GM18873 (cell line): ENCODE measurements around the gene DOC2B.

Source experiments
- ATAC-seq: cut with Tn5 transposase; IDR thresholded peaks from one replicate; pipeline ENCODE4 v1.9.1; 2021; ENCODE audit warnings: mild to moderate bottlenecking, moderate library complexity, moderate number of reproducible peaks; ENCODE audit not compliant: unreplicated experiment, low FRiP score

The DOC2B gene

GRCh38 chr17:164303-165235 is 16.9 kb downstream of the DOC2B start:
- ATAC-seq, result no peak

- no peak for ATAC-seq
Measured at GRCh38 chr17:163514-164098, 17.8 kb downstream of the DOC2B start.

GRCh38 chr17:162689-163088 is 18.8 kb downstream of the DOC2B start:
- no peak for ATAC-seq

GRCh38 chr17:161481-161880 is 20.0 kb downstream of the DOC2B start:
- no peak for ATAC-seq

GRCh38 chr17:160336-160735 is 21.1 kb downstream of the DOC2B start:
- ATAC-seq, result no peak

- no peak for ATAC-seq
Measured at GRCh38 chr17:159609-160008, 21.8 kb downstream of the DOC2B start.

GRCh38 chr17:158379-158778 is 23.1 kb downstream of the DOC2B start:
- ATAC-seq, result no peak

GRCh38 chr17:157901-158300 is 23.5 kb downstream of the DOC2B start:
- ATAC-seq, result no peak

- no peak for ATAC-seq
Measured at GRCh38 chr17:156946-157345, 24.5 kb downstream of the DOC2B start.

GRCh38 chr17:156094-156621 is 25.3 kb downstream of the DOC2B start:
- no peak for ATAC-seq

- no peak for ATAC-seq
Measured at GRCh38 chr17:155576-155975, 25.9 kb downstream of the DOC2B start.

GRCh38 chr17:153851-154250 is 27.6 kb downstream of the DOC2B start:
- ATAC-seq, result no peak

- no peak for ATAC-seq
Measured at GRCh38 chr17:152860-153420, 28.5 kb downstream of the DOC2B start.

- no peak for ATAC-seq
Measured at GRCh38 chr17:151886-152859, 29.3 kb downstream of the DOC2B start.

GRCh38 chr17:151004-151403 is 30.4 kb downstream of the DOC2B start:
- ATAC-seq, result no peak

GRCh38 chr17:149897-150584 is 31.4 kb downstream of the DOC2B start:
- ATAC-seq, result no peak

- no peak for ATAC-seq
Measured at GRCh38 chr17:149231-149630, 32.2 kb downstream of the DOC2B start.

GRCh38 chr17:148757-149156 is 32.7 kb downstream of the DOC2B start:
- no peak for ATAC-seq
